ENCODE measurements around the gene GPRC5D. TPM values are rescaled to one million over a fixed set of nuclear protein-coding genes. Genes with fewer than 3 reads are reported as not detected.

Gene GPRC5D
- total RNA-seq, 1 experiment from 2014 or later: not detected

DNA sequence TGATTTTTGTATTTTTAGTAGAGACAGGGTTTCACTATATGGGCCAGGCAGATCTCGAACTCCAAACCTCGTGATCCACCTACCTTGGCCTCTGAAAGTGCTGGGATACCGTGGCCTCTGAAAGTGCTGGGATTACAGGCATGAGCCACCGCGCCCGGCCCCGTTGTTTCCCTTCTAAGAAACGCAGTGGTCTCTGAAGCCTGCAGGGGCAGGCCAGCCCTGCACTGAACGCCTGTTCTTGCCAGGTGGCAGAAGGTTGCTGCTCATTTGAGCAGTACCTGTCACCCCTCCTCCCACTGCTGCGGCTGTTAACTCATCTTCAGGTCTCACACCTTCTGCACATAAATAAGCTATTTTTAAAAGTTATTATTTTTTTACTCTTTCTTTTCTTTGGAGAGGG is 36.3 kb downstream of the GPRC5D start:
- intact Hi-C loops (cut with micrococcal nuclease; ENCODE audit: unreplicated experiment): loop anchor here (5.0 kb wide), 1 partner anchor 62 kb away; no protein-coding TSS in a partner anchor
- H3K9me3 Mint-ChIP-seq (ENCODE audit: low read depth, unreplicated experiment): no peaks in the 10 kb centered on the region
- no TSS peak for BruUV-seq (replicated peaks)
- H3K4me3 Mint-ChIP-seq (ENCODE audit: low read depth, unreplicated experiment): no peak overlapping the region
- TF ChIP-seq, protein P1, sequence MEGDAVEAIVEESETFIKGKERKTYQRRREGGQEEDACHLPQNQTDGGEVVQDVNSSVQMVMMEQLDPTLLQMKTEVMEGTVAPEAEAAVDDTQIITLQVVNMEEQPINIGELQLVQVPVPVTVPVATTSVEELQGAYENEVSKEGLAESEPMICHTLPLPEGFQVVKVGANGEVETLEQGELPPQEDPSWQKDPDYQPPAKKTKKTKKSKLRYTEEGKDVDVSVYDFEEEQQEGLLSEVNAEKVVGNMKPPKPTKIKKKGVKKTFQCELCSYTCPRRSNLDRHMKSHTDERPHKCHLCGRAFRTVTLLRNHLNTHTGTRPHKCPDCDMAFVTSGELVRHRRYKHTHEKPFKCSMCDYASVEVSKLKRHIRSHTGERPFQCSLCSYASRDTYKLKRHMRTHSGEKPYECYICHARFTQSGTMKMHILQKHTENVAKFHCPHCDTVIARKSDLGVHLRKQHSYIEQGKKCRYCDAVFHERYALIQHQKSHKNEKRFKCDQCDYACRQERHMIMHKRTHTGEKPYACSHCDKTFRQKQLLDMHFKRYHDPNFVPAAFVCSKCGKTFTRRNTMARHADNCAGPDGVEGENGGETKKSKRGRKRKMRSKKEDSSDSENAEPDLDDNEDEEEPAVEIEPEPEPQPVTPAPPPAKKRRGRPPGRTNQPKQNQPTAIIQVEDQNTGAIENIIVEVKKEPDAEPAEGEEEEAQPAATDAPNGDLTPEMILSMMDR (IDR thresholded peaks at IDR 0.05; ENCODE audit: unreplicated experiment): no peak
- H3K4me1 Mint-ChIP-seq (ENCODE audit: low read depth, unreplicated experiment): peaks cover 65% of the 10 kb centered on the region
- DNase-seq: no peak
- CTCF ChIA-PET: interaction anchor here (1.2 kb wide), 2 partner anchors 60 to 103 kb away, joined by 4 to 6 read pairs; no protein-coding TSS in a partner anchor
- H3K36me3 Mint-ChIP-seq (ENCODE audit: insufficient read depth, unreplicated experiment): peaks cover 100% of the 10 kb centered on the region
- no peaks in the 10 kb centered on the region for H3K27me3 Mint-ChIP-seq (ENCODE audit: unreplicated experiment)
- H3K27ac Mint-ChIP-seq (ENCODE audit: unreplicated experiment): peak overlapping the region; percentile 80

- TF ChIP-seq, protein P1 (IDR thresholded peaks at IDR 0.05; ENCODE audit: unreplicated experiment): no peak
- DNase-seq: no peak
- Mint-ChIP-seq H3K4me1 (ENCODE audit: low read depth, unreplicated experiment) (peaks cover 86% of the 10 kb centered on the region), H3K9me3 (ENCODE audit: low read depth, unreplicated experiment) (no peaks in the 10 kb centered on the region), H3K27me3 (ENCODE audit: unreplicated experiment) (no peaks in the 10 kb centered on the region), H3K4me3 (ENCODE audit: low read depth, unreplicated experiment) (peak overlapping the region; percentile 30), H3K27ac (ENCODE audit: unreplicated experiment) (peak overlapping the region; percentile 80), H3K36me3 (ENCODE audit: insufficient read depth, unreplicated experiment) (peaks cover 100% of the 10 kb centered on the region)
- BruUV-seq (replicated peaks): no TSS peak
- intact Hi-C loops (cut with micrococcal nuclease; ENCODE audit: unreplicated experiment): no loop called here
- CTCF ChIA-PET: interaction anchor here (0.6 kb wide), 1 partner anchor 135 kb away, joined by 8 read pairs; no protein-coding TSS in a partner anchor
Measured at GRCh38 chr12:12912711-12913110, 39.3 kb downstream of the GPRC5D start.

- TF ChIP-seq, protein P1 (IDR thresholded peaks at IDR 0.05; ENCODE audit: unreplicated experiment): no peak
- H3K27me3 Mint-ChIP-seq (ENCODE audit: unreplicated experiment): no peaks in the 10 kb centered on the region
- BruUV-seq (replicated peaks): no TSS peak
- H3K9me3 Mint-ChIP-seq (ENCODE audit: low read depth, unreplicated experiment): no peaks in the 10 kb centered on the region
- peaks cover 100% of the 10 kb centered on the region for H3K36me3 Mint-ChIP-seq (ENCODE audit: insufficient read depth, unreplicated experiment)
- H3K4me1 Mint-ChIP-seq (ENCODE audit: low read depth, unreplicated experiment): peaks cover 90% of the 10 kb centered on the region
- intact Hi-C loops (cut with micrococcal nuclease; ENCODE audit: unreplicated experiment): no loop called here
- CTCF ChIA-PET: interaction anchor here (0.6 to 0.9 kb wide), 2 partner anchors 66 to 98 kb away, joined by 3 read pairs; no protein-coding TSS in a partner anchor
- peak overlapping the region; percentile 66 for H3K27ac Mint-ChIP-seq (ENCODE audit: unreplicated experiment)
- no peak for DNase-seq
- peak overlapping the region; percentile 62 for H3K4me3 Mint-ChIP-seq (ENCODE audit: low read depth, unreplicated experiment)
Measured at GRCh38 chr12:12909995-12910420, 42.0 kb downstream of the GPRC5D start.

GRCh38 chr12:12909228-12909994 is 42.6 kb downstream of the GPRC5D start:
- intact Hi-C loops (cut with micrococcal nuclease; ENCODE audit: unreplicated experiment): no loop called here
- H3K36me3 Mint-ChIP-seq (ENCODE audit: insufficient read depth, unreplicated experiment): peaks cover 100% of the 10 kb centered on the region
- H3K27me3 Mint-ChIP-seq (ENCODE audit: unreplicated experiment): no peaks in the 10 kb centered on the region
- H3K4me3 Mint-ChIP-seq (ENCODE audit: low read depth, unreplicated experiment): peak overlapping the region; percentile 62
- TF ChIP-seq, protein P1 (IDR thresholded peaks at IDR 0.05; ENCODE audit: unreplicated experiment): no peak
- no peaks in the 10 kb centered on the region for H3K9me3 Mint-ChIP-seq (ENCODE audit: low read depth, unreplicated experiment)
- no peak for DNase-seq
- no TSS peak for BruUV-seq (replicated peaks)
- H3K4me1 Mint-ChIP-seq (ENCODE audit: low read depth, unreplicated experiment): peaks cover 91% of the 10 kb centered on the region
- CTCF ChIA-PET: interaction anchor here (0.6 to 1.9 kb wide), 3 partner anchors 32 to 97 kb away, joined by 3 to 4 read pairs (median 3); no protein-coding TSS in a partner anchor
- peak overlapping the region; percentile 66 for H3K27ac Mint-ChIP-seq (ENCODE audit: unreplicated experiment)
